ENCODE data around the gene NOC4L. TPM values are rescaled to one million over a fixed set of nuclear protein-coding genes. Genes with fewer than 3 reads are reported as not detected.

The NOC4L gene
- total RNA-seq, 1 experiment from 2014 or later: 29.8 TPM

GRCh38 chr12:132164426-132164825 lies 20.2 kb downstream of the NOC4L start:
- TF ChIP-seq POLR2AphosphoS5 (IDR thresholded peaks at IDR 0.05; ENCODE audit: low read depth, low read length) (no peak), TCF7L2 (IDR thresholded peaks at IDR 0.05; ENCODE audit: low read depth, low read length) (no peak), SIN3A (IDR thresholded peaks at IDR 0.05; ENCODE audit: borderline replicate concordance, insufficient read depth, low read depth, low read length) (no peak)
- TF ChIP-seq, protein P1, sequence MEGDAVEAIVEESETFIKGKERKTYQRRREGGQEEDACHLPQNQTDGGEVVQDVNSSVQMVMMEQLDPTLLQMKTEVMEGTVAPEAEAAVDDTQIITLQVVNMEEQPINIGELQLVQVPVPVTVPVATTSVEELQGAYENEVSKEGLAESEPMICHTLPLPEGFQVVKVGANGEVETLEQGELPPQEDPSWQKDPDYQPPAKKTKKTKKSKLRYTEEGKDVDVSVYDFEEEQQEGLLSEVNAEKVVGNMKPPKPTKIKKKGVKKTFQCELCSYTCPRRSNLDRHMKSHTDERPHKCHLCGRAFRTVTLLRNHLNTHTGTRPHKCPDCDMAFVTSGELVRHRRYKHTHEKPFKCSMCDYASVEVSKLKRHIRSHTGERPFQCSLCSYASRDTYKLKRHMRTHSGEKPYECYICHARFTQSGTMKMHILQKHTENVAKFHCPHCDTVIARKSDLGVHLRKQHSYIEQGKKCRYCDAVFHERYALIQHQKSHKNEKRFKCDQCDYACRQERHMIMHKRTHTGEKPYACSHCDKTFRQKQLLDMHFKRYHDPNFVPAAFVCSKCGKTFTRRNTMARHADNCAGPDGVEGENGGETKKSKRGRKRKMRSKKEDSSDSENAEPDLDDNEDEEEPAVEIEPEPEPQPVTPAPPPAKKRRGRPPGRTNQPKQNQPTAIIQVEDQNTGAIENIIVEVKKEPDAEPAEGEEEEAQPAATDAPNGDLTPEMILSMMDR (IDR thresholded peaks at IDR 0.05): no peak
- TF ChIP-seq, protein P2, sequence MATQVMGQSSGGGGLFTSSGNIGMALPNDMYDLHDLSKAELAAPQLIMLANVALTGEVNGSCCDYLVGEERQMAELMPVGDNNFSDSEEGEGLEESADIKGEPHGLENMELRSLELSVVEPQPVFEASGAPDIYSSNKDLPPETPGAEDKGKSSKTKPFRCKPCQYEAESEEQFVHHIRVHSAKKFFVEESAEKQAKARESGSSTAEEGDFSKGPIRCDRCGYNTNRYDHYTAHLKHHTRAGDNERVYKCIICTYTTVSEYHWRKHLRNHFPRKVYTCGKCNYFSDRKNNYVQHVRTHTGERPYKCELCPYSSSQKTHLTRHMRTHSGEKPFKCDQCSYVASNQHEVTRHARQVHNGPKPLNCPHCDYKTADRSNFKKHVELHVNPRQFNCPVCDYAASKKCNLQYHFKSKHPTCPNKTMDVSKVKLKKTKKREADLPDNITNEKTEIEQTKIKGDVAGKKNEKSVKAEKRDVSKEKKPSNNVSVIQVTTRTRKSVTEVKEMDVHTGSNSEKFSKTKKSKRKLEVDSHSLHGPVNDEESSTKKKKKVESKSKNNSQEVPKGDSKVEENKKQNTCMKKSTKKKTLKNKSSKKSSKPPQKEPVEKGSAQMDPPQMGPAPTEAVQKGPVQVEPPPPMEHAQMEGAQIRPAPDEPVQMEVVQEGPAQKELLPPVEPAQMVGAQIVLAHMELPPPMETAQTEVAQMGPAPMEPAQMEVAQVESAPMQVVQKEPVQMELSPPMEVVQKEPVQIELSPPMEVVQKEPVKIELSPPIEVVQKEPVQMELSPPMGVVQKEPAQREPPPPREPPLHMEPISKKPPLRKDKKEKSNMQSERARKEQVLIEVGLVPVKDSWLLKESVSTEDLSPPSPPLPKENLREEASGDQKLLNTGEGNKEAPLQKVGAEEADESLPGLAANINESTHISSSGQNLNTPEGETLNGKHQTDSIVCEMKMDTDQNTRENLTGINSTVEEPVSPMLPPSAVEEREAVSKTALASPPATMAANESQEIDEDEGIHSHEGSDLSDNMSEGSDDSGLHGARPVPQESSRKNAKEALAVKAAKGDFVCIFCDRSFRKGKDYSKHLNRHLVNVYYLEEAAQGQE (IDR thresholded peaks at IDR 0.05; ENCODE audit: insufficient read depth in 1 of 2, low read depth in 2 of 2, low read length in 1 of 2): no peak
- Histone ChIP-seq H3K9me3 (ENCODE audit: control insufficient read depth, insufficient read depth, low read depth, low read length) (no peaks in the 10 kb centered on the region), H3K4me1 (ENCODE audit: control insufficient read depth, insufficient read depth, low read length) (peaks cover 5% of the 10 kb centered on the region; the same call in 1 of the 2 replicates), H3K27me3 (ENCODE audit: control insufficient read depth, insufficient read depth, low read length) (no peaks in the 10 kb centered on the region), H3K27ac (ENCODE audit: low read length) (no peak overlapping the region), H3K4me3 (ENCODE audit: low read depth in 2 of 2, low read length in 2 of 2) (no peak overlapping the region), H3K36me3 (ENCODE audit: control insufficient read depth, insufficient read depth, low read length) (no peaks in the 10 kb centered on the region)
- DNase-seq (ENCODE audit: low read depth, low spot score) (no peak), ATAC-seq (no peak)
- in situ Hi-C loops (cut with HindIII; ENCODE audit: low pct_unique_long_range_greater_than_20kb, low sequenced_read_pairs): no loop called here
- ChIA-PET POLR2A (no interaction called here), CTCF (no interaction called here)
- intact Hi-C loops (cut with micrococcal nuclease; ENCODE audit: unreplicated experiment): no loop called here
- no TSS peak for BruUV-seq (replicated peaks)

- no TSS peak for BruUV-seq (replicated peaks)
- Histone ChIP-seq H3K9me3 (ENCODE audit: control insufficient read depth, insufficient read depth, low read depth, low read length) (no peaks in the 10 kb centered on the region), H3K4me1 (ENCODE audit: control insufficient read depth, insufficient read depth, low read length) (peaks cover 13% of the 10 kb centered on the region), H3K27me3 (ENCODE audit: control insufficient read depth, insufficient read depth, low read length) (no peaks in the 10 kb centered on the region), H3K36me3 (ENCODE audit: control insufficient read depth, insufficient read depth, low read length) (no peaks in the 10 kb centered on the region), H3K27ac (ENCODE audit: low read length) (no peak overlapping the region), H3K4me3 (ENCODE audit: low read depth in 2 of 2, low read length in 2 of 2) (no peak overlapping the region)
- ATAC-seq (no peak), DNase-seq (ENCODE audit: low read depth, low spot score) (no peak)
- intact Hi-C loops (cut with micrococcal nuclease; ENCODE audit: unreplicated experiment) (no loop called here), in situ Hi-C loops (cut with HindIII; ENCODE audit: low pct_unique_long_range_greater_than_20kb, low sequenced_read_pairs) (no loop called here)
- CTCF ChIA-PET: no interaction called here
- POLR2A ChIA-PET: no interaction called here
- TF ChIP-seq, protein P2 (IDR thresholded peaks at IDR 0.05; ENCODE audit: insufficient read depth in 1 of 2, low read depth in 2 of 2, low read length in 1 of 2): no peak
- TF ChIP-seq SIN3A (IDR thresholded peaks at IDR 0.05; ENCODE audit: borderline replicate concordance, insufficient read depth, low read depth, low read length) (no peak), TCF7L2 (IDR thresholded peaks at IDR 0.05; ENCODE audit: low read depth, low read length) (no peak), POLR2AphosphoS5 (IDR thresholded peaks at IDR 0.05; ENCODE audit: low read depth, low read length) (no peak)
- TF ChIP-seq, protein P1 (IDR thresholded peaks at IDR 0.05): no peak
Measured at GRCh38 chr12:132165584-132165983, 21.3 kb downstream of the NOC4L start.
